CD14-positive monocyte (primary cell): ENCODE data around the gene PRDM1. TPM values are rescaled to one million over a fixed set of nuclear protein-coding genes. Genes with fewer than 3 reads are reported as not detected.

Source experiments
- DNase-seq, 3 donors: peaks; one replicate each; pipeline ENCODE4 v3.0.0-alpha.2; 2011 to 2022
- H2AFZ ChIP-seq: 2 replicates; pipeline ENCODE4 v1.6.0; 2012; ENCODE audit warnings: mild to moderate bottlenecking, low read depth, low read length, inconsistent platforms; ENCODE audit not compliant: insufficient read depth, poor library complexity, severe bottlenecking
- H3K27ac ChIP-seq, 2 donors: 1 replicate in 1 of 2; 2 replicates in 1 of 2; pipeline ENCODE4 v1.5.1; 2012 to 2013; ENCODE audit warnings: low read length in 2 of 2, control low read depth in 1 of 2, inconsistent platforms in 1 of 2, low read depth in 1 of 2, mild to moderate bottlenecking in 1 of 2
- H3K27me3 ChIP-seq, 2 donors: one replicate each; pipeline versions ENCODE4 v1.6.0 to v1.6.1; 2011 to 2013; ENCODE audit warnings: low read length in 2 of 2; ENCODE audit not compliant: control insufficient read depth in 2 of 2, insufficient read depth in 2 of 2
- H3K36me3 ChIP-seq, 2 donors: replicated peaks in 1 of 2; 1 replicate in 1 of 2; 2 replicates in 1 of 2; pipeline versions ENCODE4 v1.5.1 to v1.6.1; 2012 to 2013; ENCODE audit warnings: low read length in 2 of 2, control low read depth in 1 of 2, inconsistent platforms in 1 of 2, mild to moderate bottlenecking in 1 of 2; ENCODE audit not compliant: insufficient read depth in 2 of 2, control insufficient read depth in 1 of 2
- H3K4me1 ChIP-seq, 2 donors: 1 replicate in 1 of 2; 2 replicates in 1 of 2; pipeline versions ENCODE4 v1.5.1 to v1.6.1; 2012 to 2013; ENCODE audit warnings: low read length in 2 of 2, control low read depth in 1 of 2, inconsistent platforms in 1 of 2, mild to moderate bottlenecking in 1 of 2, moderate library complexity in 1 of 2; ENCODE audit not compliant: insufficient read depth in 2 of 2, control insufficient read depth in 1 of 2
- H3K4me2 ChIP-seq: replicated peaks from 2 replicates; pipeline ENCODE3; 2012; ENCODE audit warnings: low read length, moderate library complexity, mild to moderate bottlenecking; ENCODE audit not compliant: poor library complexity, severe bottlenecking; ENCODE audit errors: extremely low read depth
- H3K4me3 ChIP-seq, 3 experiments: fragments of 200-600 bp in 1 of 3; sonication (generic) in 1 of 3; replicated peaks in 1 of 3; 1 replicate in 2 of 3; 2 replicates in 1 of 3; pipeline ENCODE4 v1.5.1; 2011 to 2013; ENCODE audit warnings: low read length in 3 of 3, mild to moderate bottlenecking in 3 of 3, control low read depth in 2 of 3, low read depth in 2 of 3, inconsistent platforms in 1 of 3, moderate library complexity in 1 of 3
- H3K79me2 ChIP-seq: 2 replicates; pipeline ENCODE4 v1.6.0; 2012; ENCODE audit warnings: mild to moderate bottlenecking, control low read depth, inconsistent platforms, low read length, moderate library complexity; ENCODE audit not compliant: insufficient read depth
- H3K9ac ChIP-seq: 2 replicates; pipeline ENCODE4 v1.6.0; 2017; ENCODE audit warnings: low read length, mild to moderate bottlenecking; ENCODE audit not compliant: insufficient read depth, poor library complexity, severe bottlenecking
- H3K9me3 ChIP-seq, 2 donors: replicated peaks in 1 of 2; 1 replicate in 1 of 2; 2 replicates in 1 of 2; pipeline versions ENCODE4 v1.5.1 to v1.6.1; 2012 to 2013; ENCODE audit warnings: low read length in 2 of 2, control low read depth in 1 of 2; ENCODE audit not compliant: control insufficient read depth in 1 of 2, insufficient read depth in 1 of 2
- H4K20me1 ChIP-seq: 2 replicates; pipeline ENCODE4 v1.6.0; 2012; ENCODE audit warnings: mild to moderate bottlenecking, low read length, control low read depth, moderate library complexity; ENCODE audit not compliant: insufficient read depth
- H3K27ac Mint-ChIP-seq, 7 donors: one replicate each; pipeline ENCODE4 v1.8.0; 2020; ENCODE audit warnings: mild to moderate bottlenecking in 7 of 7, mixed read lengths in 7 of 7, moderate library complexity in 6 of 7, inconsistent platforms in 2 of 7
- H3K27me3 Mint-ChIP-seq, 3 donors: one replicate each; pipeline ENCODE4 v1.8.0; 2021 to 2022; ENCODE audit warnings: low read depth in 3 of 3, mild to moderate bottlenecking in 3 of 3, mixed read lengths in 3 of 3, moderate library complexity in 3 of 3, inconsistent platforms in 1 of 3
- H3K36me3 Mint-ChIP-seq, 2 donors: one replicate each; pipeline ENCODE4 v1.8.0; 2020; ENCODE audit warnings: mixed read lengths in 2 of 2, inconsistent platforms in 1 of 2, mild to moderate bottlenecking in 1 of 2
- H3K4me1 Mint-ChIP-seq: one replicate; pipeline ENCODE4 v1.8.0; 2020; ENCODE audit warnings: mild to moderate bottlenecking, mixed read lengths
- H3K4me3 Mint-ChIP-seq, 2 donors: one replicate each; pipeline ENCODE4 v1.8.0; 2020; ENCODE audit warnings: mild to moderate bottlenecking in 2 of 2, mixed read lengths in 2 of 2, moderate library complexity in 1 of 2
- H3K9me3 Mint-ChIP-seq, 7 donors: one replicate each; pipeline ENCODE4 v1.8.0; 2020 to 2022; ENCODE audit warnings: mixed read lengths in 7 of 7, mild to moderate bottlenecking in 6 of 7, moderate library complexity in 6 of 7, inconsistent platforms in 2 of 7
- WGBS: methylation state at CpG from one replicate; pipeline ENCODE4 v1.1.5; 2013; ENCODE audit warnings: missing lambda C conversion rate; ENCODE audit not compliant: insufficient coverage; 5-methylcytosine and 5-hydroxymethylcytosine counted together
- intact Hi-C, 2 donors: fragments of 100-400 bp; cut with micrococcal nuclease; formaldehyde crosslinking; loops; one replicate each; pipeline versions ENCODE4 v1.15.0 to v1.15.1; 2023
- polyA minus RNA-seq: library from RNA; depleted of rRNA, polyadenylated mRNA; stranded (reverse); fragments of >200 nt; gene quantifications from 2 replicates; pipeline ENCODE4 v1.2.3, GENCODE V29; 2012
- polyA plus RNA-seq, 3 donors: library from polyadenylated mRNA; depleted of rRNA in 1 of 3; unstranded in 2 of 3; stranded (reverse) in 1 of 3; fragments of 300-500 nt in 2 of 3; fragments of >200 nt in 1 of 3; fragmentation: Illumina TruSeq in 2 of 3; gene quantifications; 1 replicate in 2 of 3; 2 replicates in 1 of 3; pipeline ENCODE4 v1.2.3, GENCODE V29; 2012 to 2021
- total RNA-seq, 12 experiments: library from RNA in 1 of 12; stranded (reverse) in 1 of 12; fragments of 120-200 nt in 1 of 12; gene quantifications; one replicate each; pipeline ENCODE4 v1.2.4 and lab custom pipeline; 2013 to 2026; ENCODE audit warnings: mixed read lengths in 6 of 12, inconsistent platforms in 1 of 12
- TF ChIP-seq, protein P1 (sequence below): fragments of 200-600 bp; IDR thresholded peaks from one replicate; pipeline ENCODE4 v1.8.0; 2022; ENCODE audit warnings: antibody characterized with exemption, mild to moderate bottlenecking

Gene PRDM1
- total RNA-seq (2013), result 2.6 TPM
- polyA plus RNA-seq (10 to 100 TPM in 1 of 3 donors, 1 to 10 TPM in 2; 1.8 to 14.9 (median 5.2) TPM), polyA minus RNA-seq (7.3 and 14.1 TPM in 2 replicates), total RNA-seq (lab: John Stamatoyannopoulos, UW) (58.5 to 127 (median 74.4) reads per million in 11 experiments)

DNA sequence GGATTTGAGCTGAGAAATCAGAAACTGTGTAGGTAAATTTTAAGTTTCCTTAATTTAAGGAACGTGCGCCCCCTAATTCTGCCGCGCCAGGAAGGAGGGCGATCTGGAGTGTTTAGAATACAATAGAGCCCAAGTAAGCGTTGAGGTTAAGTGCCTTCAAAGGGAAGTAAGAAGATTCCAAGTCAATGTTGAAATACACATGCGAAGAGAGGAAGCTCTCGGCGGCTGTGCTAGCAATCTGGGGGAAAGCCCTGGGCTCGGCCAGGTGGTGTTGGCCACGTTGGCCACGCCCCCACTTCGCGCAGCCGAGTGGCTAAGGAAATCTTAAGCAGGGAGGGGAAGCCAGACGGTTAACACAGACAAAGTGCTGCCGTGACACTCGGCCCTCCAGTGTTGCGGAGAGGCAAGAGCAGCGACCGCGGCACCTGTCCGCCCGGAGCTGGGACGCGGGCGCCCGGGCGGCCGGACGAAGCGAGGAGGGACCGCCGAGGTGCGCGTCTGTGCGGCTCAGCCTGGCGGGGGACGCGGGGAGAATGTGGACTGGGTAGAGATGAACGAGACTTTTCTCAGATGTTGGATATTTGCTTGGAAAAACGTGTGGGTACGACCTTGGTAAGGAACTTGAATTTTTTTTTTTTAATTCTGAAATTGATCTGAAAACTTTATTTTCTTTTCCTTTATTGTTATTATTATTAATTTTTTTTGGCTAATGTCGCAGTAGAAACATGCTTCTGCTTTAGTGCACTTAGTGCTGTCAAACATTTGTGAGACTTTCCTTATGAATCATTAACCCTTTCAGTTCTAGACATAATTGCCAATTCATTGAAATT lies at the start of gene PRDM1:
TSS of gene PRDM1 (plus strand) at position 353 of the 830 bp plus-strand sequence. CDS start at position 571, 218 bp downstream.
- Histone ChIP-seq H2AFZ (peak within 1 kb of the TSS; percentile 63), H3K9me3 (no peaks in the 10 kb centered on the region), H3K9ac (peak within 1 kb of the TSS; percentile 75), H4K20me1 (no peaks in the 10 kb centered on the region), H3K27me3 (no peaks in the 10 kb centered on the region), H3K4me1 (peaks cover 59 to 67% of the 10 kb centered on the region in 2 donors), H3K4me3 (peak within 1 kb of the TSS; percentile 36 to 81 (median 46)), H3K4me2 (peak within 1 kb of the TSS; percentile 85), H3K27ac (peak within 1 kb of the TSS; percentile 53 to 81), H3K79me2 (no peaks in the 10 kb centered on the region), H3K36me3 (no peaks in the 10 kb centered on the region)
- Mint-ChIP-seq H3K36me3 (peaks cover 2 to 8% of the 10 kb centered on the region in 2 donors), H3K4me3 (peak within 1 kb of the TSS; percentile 87 to 93), H3K9me3 (no peaks in the 10 kb centered on the region), H3K27ac (peak within 1 kb of the TSS; percentile 86 to 97 (median 92)), H3K4me1 (peaks cover 68% of the 10 kb centered on the region), H3K27me3 (peaks cover 0 to 3% (median 2%) of the 10 kb centered on the region in 3 donors)
- intact Hi-C loops, result loop anchor here (5.0 to 10.0 kb wide), 7 partner anchors 91 to 489 kb away; no protein-coding TSS in a partner anchor
- peak; percentile 91 to 97 (median 92) for DNase-seq
- TF ChIP-seq, protein P1, sequence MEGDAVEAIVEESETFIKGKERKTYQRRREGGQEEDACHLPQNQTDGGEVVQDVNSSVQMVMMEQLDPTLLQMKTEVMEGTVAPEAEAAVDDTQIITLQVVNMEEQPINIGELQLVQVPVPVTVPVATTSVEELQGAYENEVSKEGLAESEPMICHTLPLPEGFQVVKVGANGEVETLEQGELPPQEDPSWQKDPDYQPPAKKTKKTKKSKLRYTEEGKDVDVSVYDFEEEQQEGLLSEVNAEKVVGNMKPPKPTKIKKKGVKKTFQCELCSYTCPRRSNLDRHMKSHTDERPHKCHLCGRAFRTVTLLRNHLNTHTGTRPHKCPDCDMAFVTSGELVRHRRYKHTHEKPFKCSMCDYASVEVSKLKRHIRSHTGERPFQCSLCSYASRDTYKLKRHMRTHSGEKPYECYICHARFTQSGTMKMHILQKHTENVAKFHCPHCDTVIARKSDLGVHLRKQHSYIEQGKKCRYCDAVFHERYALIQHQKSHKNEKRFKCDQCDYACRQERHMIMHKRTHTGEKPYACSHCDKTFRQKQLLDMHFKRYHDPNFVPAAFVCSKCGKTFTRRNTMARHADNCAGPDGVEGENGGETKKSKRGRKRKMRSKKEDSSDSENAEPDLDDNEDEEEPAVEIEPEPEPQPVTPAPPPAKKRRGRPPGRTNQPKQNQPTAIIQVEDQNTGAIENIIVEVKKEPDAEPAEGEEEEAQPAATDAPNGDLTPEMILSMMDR, result no peak
- 0% methylated on average over 37 of the region's 44 CpGs for WGBS

DNA sequence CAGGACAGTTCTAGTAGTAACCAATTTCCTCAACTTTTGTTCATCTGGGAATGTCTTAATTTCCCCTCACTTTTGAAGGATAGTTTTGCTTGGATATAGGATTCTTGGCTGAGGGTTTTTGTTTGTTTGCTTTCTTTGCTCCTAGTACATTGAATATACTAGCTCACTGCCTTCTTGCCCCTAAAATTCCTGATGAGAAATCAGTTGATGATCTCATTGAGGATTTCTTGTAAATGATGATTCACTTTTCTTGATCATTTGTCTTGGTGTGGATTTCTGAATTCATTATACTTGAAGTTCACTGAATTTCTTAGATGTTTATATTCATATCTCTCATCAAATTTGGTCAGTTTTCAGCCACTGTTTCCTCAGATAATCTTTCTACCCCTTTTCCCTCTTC lies 49.1 kb upstream of the PRDM1 start:
- Histone ChIP-seq H3K9me3 (peaks cover 2 to 6% of the 10 kb centered on the region in 2 donors), H3K4me1 (no peaks in the 10 kb centered on the region), H2AFZ (no peak overlapping the region), H3K4me2 (no peak overlapping the region), H3K9ac (no peak overlapping the region), H3K27ac (no peak overlapping the region), H4K20me1 (no peaks in the 10 kb centered on the region), H3K36me3 (no peaks in the 10 kb centered on the region), H3K79me2 (no peaks in the 10 kb centered on the region), H3K27me3 (no peaks in the 10 kb centered on the region), H3K4me3 (no peak overlapping the region)
- H3K4me3 Mint-ChIP-seq, result no peak overlapping the region
- no peak for DNase-seq
- peaks cover 1 to 4% (median 3%) of the 10 kb centered on the region in 3 donors for H3K27me3 Mint-ChIP-seq
- H3K9me3 Mint-ChIP-seq, result peaks cover 7 to 16% (median 8%) of the 10 kb centered on the region in 7 donors
- intact Hi-C loops, result no loop called here
- TF ChIP-seq, protein P1, result no peak
- no peak overlapping the region for H3K27ac Mint-ChIP-seq
- H3K4me1 Mint-ChIP-seq, result no peaks in the 10 kb centered on the region
- H3K36me3 Mint-ChIP-seq, result peaks cover 0 to 3% of the 10 kb centered on the region in 2 donors
